Thoracic aorta (tissue), 2 donors: Measurements from ENCODE around the gene PODNL1. TPM values are rescaled to one million over a fixed set of nuclear protein-coding genes. Genes with fewer than 3 reads are reported as not detected.

Experiments
- ATAC-seq: fragments of 150-250 bp; one replicate; pipeline ENCODE4 v1.8.0; 2017; ENCODE audit warnings: low read depth; ENCODE audit not compliant: insufficient number of reproducible peaks, low FRiP score
- DNase-seq: peaks from one replicate; pipeline ENCODE4 v3.0.0-alpha.2; 2020; ENCODE audit warnings: low spot score
- H3K27ac ChIP-seq, 2 donors: fragments of 200-600 bp; sonication (generic); 1 replicate in 1 of 2; 2 replicates in 1 of 2; pipeline ENCODE4 v1.5.1; 2016; ENCODE audit warnings: mild to moderate bottlenecking in 2 of 2, moderate library complexity in 2 of 2
- H3K27me3 ChIP-seq: fragments of 200-600 bp; sonication (generic); replicated peaks from 2 replicates; pipeline ENCODE4 v1.6.0; 2016; ENCODE audit warnings: mild to moderate bottlenecking; ENCODE audit not compliant: insufficient read depth
- H3K36me3 ChIP-seq: fragments of 200-600 bp; sonication (generic); one replicate; pipeline ENCODE4 v1.5.1; 2016
- H3K4me1 ChIP-seq, 2 donors: fragments of 200-600 bp; sonication (generic); 1 replicate in 1 of 2; 2 replicates in 1 of 2; pipeline versions ENCODE4 v1.5.1 to v1.6.0; 2016; ENCODE audit warnings: low read depth in 2 of 2, mild to moderate bottlenecking in 1 of 2; ENCODE audit not compliant: control insufficient read depth in 1 of 2
- H3K4me3 ChIP-seq: fragments of 200-600 bp; sonication (generic); 2 replicates; pipeline ENCODE4 v1.5.1; 2016; ENCODE audit warnings: mild to moderate bottlenecking
- H3K9me3 ChIP-seq: fragments of 200-600 bp; sonication (generic); 2 replicates; pipeline ENCODE4 v1.5.1; 2016
- CTCF ChIP-seq: fragments of 200-600 bp; sonication (generic); IDR thresholded peaks from one replicate; pipeline ENCODE4 v1.5.1; 2019; ENCODE audit warnings: antibody characterized with exemption
- total RNA-seq, 2 donors: library from RNA; depleted of rRNA; stranded (reverse); fragments of >200 nt; gene quantifications; one replicate each; pipeline versions ENCODE4 v1.1.0 to v1.2.3, GENCODE V29; 2016

Gene PODNL1
- total RNA-seq = 1 to 10 TPM; 3.5 to 9.9 TPM

- DNase-seq (no peak), ATAC-seq (peak; percentile 54)
- H3K27me3 ChIP-seq = no peaks in the 10 kb centered on the region
- H3K4me3 ChIP-seq = peak within 1 kb of the TSS; percentile 69
- H3K27ac ChIP-seq = peak within 1 kb of the TSS in 1 of 2 donors; percentile 31
- no peaks in the 10 kb centered on the region for H3K36me3 ChIP-seq
- no peak for TF ChIP-seq CTCF
- peaks cover 5 to 7% of the 10 kb centered on the region in 2 donors for H3K4me1 ChIP-seq
- H3K9me3 ChIP-seq = no peaks in the 10 kb centered on the region
Observed at GRCh38 chr19:13938301-13939064, at the start of gene PODNL1. PODNL1 (minus strand) TSS chr19:13938417; CDS start chr19:13938181, 236 bp downstream.

GRCh38 chr19:13987101-13987890, 49.1 kb upstream of the PODNL1 start:
- Histone ChIP-seq H3K9me3 (no peaks in the 10 kb centered on the region), H3K36me3 (peaks cover 4% of the 10 kb centered on the region), H3K27me3 (no peaks in the 10 kb centered on the region), H3K4me3 (peak overlapping the region; percentile 48), H3K27ac (peak overlapping the region; percentile 47 to 77), H3K4me1 (peaks cover 17 to 19% of the 10 kb centered on the region in 2 donors)
- no peak for DNase-seq
- no peak for TF ChIP-seq CTCF
- no peak for ATAC-seq

GRCh38 chr19:13986348-13986904, 48.2 kb upstream of the PODNL1 start:
- Histone ChIP-seq H3K9me3 (no peaks in the 10 kb centered on the region), H3K27me3 (no peaks in the 10 kb centered on the region), H3K4me3 (peak overlapping the region; percentile 48), H3K27ac (peak overlapping the region; percentile 47 to 77), H3K4me1 (peaks cover 17 to 19% of the 10 kb centered on the region in 2 donors), H3K36me3 (no peaks in the 10 kb centered on the region)
- no peak for ATAC-seq
- TF ChIP-seq CTCF = no peak
- DNase-seq = peak; percentile 67

GRCh38 chr19:13985771-13986347, 47.6 kb upstream of the PODNL1 start:
- H3K9me3 ChIP-seq = no peaks in the 10 kb centered on the region
- H3K4me3 ChIP-seq = peak overlapping the region; percentile 48
- peak overlapping the region in 1 of 2 donors; percentile 77 for H3K27ac ChIP-seq
- no peak for DNase-seq
- H3K36me3 ChIP-seq = no peaks in the 10 kb centered on the region
- no peak for TF ChIP-seq CTCF
- no peak for ATAC-seq
- peaks cover 17 to 19% of the 10 kb centered on the region in 2 donors for H3K4me1 ChIP-seq
- H3K27me3 ChIP-seq = no peaks in the 10 kb centered on the region
